GM19240 (cell line): ENCODE measurements around the gene CDH8.

Experiments
- DNase-seq: peaks from one replicate; pipeline ENCODE4 v3.0.0; 2011; ENCODE audit warnings: low spot score; ENCODE audit not compliant: insufficient read length

The CDH8 gene

GRCh38 chr16:61653544-61653943, 382.7 kb downstream of the CDH8 start:
- no peak for DNase-seq

DNA sequence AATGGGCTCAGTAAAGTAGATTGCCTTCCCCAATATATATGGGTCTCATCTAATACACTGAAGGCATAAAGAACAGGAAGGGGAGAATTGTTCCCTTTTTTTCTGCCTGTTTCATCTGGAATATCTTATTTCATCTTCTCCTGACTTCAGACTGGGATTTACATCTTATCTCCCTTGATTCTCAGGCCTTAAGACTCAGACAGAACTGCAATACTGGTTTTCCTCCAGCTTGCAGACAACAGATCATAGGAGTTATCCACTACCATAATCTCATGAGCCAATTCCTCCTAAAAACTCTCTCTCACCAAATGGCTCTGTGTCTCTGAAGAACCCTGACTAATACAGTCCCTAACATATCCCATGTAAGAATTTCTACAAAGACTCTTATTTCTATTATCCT, 390.7 kb downstream of the CDH8 start:
- DNase-seq: no peak

- no peak for DNase-seq
These were observed 391.5 kb downstream of the CDH8 start for GRCh38 chr16:61644736-61645135.

- no peak for DNase-seq
These were observed 418.9 kb downstream of the CDH8 start for GRCh38 chr16:61617219-61617783.

DNA sequence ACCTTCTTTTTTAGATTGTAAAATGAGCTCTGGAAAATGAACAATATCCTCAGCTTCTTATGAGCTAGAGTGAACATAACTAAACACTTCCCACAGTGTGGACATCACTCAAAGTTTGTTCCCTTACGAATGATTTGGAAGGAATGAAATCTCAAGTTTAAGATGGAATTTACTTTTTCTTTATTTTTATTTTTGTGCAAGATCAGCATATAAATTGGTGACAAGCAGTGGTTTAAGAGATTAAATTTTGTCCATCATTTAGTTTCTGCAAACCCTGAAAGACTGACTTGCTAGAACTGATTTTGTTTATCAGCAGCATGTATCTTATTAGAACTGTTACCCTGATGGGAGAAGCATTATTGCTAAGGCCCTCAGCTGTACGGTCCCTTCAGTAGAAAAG, 420.1 kb downstream of the CDH8 start:
- DNase-seq: no peak

DNA sequence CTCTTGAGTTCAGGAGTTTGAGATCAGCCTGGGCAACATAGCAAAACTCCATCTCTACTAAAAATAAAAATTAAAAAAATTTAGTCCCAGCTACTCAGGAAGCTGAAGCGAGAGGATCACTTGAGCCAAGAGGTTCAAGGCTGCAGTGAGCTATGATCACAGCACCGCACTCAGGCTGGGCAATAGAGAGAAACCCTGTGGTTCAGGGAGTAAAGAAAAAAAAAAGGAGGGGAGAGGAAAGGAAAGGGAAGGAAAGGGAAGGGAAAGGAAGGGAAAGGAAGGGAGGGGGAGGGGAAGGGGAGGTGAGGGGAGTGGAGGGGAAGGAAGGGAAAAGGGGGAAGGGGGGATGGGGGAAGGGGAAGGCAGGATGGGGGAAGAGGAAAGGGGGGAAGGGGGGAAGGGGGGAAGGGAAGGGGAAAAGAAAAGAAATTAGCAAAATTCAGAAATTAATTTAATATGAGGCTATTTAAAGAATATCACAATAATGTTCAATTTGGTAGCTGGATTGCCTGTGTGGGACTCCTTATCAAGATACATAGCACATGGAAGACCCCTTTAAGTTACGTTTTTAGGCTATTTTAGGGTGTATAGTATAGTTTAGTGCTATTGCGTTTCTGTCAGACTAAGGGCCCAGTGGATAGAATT, 424.3 kb downstream of the CDH8 start:
- no peak for DNase-seq

GRCh38 chr16:61606581-61606980, 429.7 kb downstream of the CDH8 start:
- DNase-seq: no peak
